ENCODE measurements around the gene CD82.

DNA sequence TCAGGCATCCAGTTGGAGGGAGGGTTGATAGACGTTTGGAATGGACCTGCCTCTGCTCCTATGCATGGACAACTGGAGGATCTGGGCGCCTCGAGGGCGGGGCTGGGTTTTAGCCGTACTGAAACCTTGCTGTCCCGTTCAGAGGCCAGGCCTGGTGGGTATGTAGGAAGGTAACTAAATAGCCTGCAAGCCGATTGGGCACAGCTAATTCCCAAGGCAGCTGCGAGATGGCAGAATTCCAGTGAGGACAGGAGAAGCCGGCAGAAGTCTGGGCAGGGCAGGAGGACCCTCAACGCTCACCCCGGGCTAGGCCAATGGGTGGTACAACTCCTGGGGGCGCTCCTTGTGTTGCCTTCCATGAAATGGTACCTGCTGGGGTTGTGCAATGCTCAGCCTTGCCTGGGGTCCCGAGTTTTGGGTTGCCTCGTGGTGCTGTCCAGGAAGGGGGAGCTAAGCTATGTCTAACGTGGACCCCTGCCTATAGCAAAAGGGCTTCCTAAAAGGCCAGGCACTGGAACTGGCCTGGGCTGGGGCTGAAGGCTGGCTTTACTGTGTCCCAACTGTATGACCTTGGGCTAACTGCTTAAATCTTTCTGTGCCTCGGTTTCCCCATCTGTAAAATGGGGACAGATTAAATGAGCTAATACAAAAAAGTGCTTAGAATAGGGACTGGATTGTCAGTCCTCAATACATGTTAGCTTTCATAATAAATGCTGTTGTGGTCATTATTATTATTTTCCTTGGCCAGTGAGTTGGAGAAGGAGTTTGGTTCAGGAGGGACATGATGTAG is 30.1 kb upstream of the CD82 start:
- TF ChIP-seq EZH2 (IDR thresholded peaks at IDR 0.05) = no peak
- no peak for TF ChIP-seq POLR2AphosphoS5 (IDR thresholded peaks at IDR 0.05; ENCODE audit: borderline replicate concordance, low read depth, low read length)

All from SK-N-MC (cell line).